GM10266 (cell line): Measurements from ENCODE around the gene EAPP.
"Not testable (repeated sequence)": the region's sequence is repeated elsewhere in the genome, so short reads cannot be mapped to it uniquely, and the experiment has no call there.

Experiments used
- DNase-seq: peaks from one replicate; pipeline ENCODE4 v3.0.0; 2012; ENCODE audit errors: extremely low spot score
- CTCF ChIP-seq: IDR thresholded peaks from 2 replicates; pipeline ENCODE4 v1.5.1; 2012; ENCODE audit warnings: mild to moderate bottlenecking, low read depth; ENCODE audit not compliant: control insufficient read depth, insufficient read depth; ENCODE audit errors: missing control alignments

The EAPP gene

GRCh38 chr14:34538871-34539406 is 562 bp downstream of the EAPP start:
- TF ChIP-seq CTCF, result no peak
- DNase-seq, result no peak

- not testable (repeated sequence) for DNase-seq
These were observed 1.4 kb downstream of the EAPP start for GRCh38 chr14:34538096-34538495.

- no peak for DNase-seq
- no peak for TF ChIP-seq CTCF
These were observed 1.9 kb downstream of the EAPP start for GRCh38 chr14:34537677-34538009.

- DNase-seq, result no peak
- no peak for TF ChIP-seq CTCF
These were observed 2.4 kb downstream of the EAPP start for GRCh38 chr14:34536951-34537676.

- no peak for TF ChIP-seq CTCF
- DNase-seq, result no peak
These were observed 11.9 kb downstream of the EAPP start for GRCh38 chr14:34527591-34527990.

- not testable (repeated sequence) for DNase-seq
These were observed 15.3 kb downstream of the EAPP start for GRCh38 chr14:34524216-34524615.

- no peak for TF ChIP-seq CTCF
- no peak for DNase-seq
These were observed 17.0 kb downstream of the EAPP start for GRCh38 chr14:34522496-34522895.

- not testable (repeated sequence) for DNase-seq
These were observed 18.4 kb downstream of the EAPP start for GRCh38 chr14:34521071-34521470.

GRCh38 chr14:34520304-34520970 is 19.1 kb downstream of the EAPP start:
- not testable (repeated sequence) for DNase-seq
